SK-N-MC (cell line): ENCODE results near the gene SPAG6.

Experiments
- EZH2 ChIP-seq: fragments of 200-600 bp; sonication (generic); IDR thresholded peaks from one replicate; pipeline ENCODE4 v1.6.1; 2017; ENCODE audit warnings: antibody characterized with exemption
- FOXP2 ChIP-seq: optimal IDR thresholded peaks from 2 replicates; pipeline ENCODE3; 2011; ENCODE audit warnings: mild to moderate bottlenecking, moderate library complexity; ENCODE audit not compliant: insufficient read depth; ENCODE audit errors: extremely low read length, control extremely low read depth
- POLR2AphosphoS5 ChIP-seq: IDR thresholded peaks from 2 replicates; pipeline ENCODE4 v1.6.1; 2012; ENCODE audit warnings: mild to moderate bottlenecking, low read depth, low read length, borderline replicate concordance

- TF ChIP-seq EZH2 (no peak), POLR2AphosphoS5 (no peak), FOXP2 (no peak)
Measured at GRCh38 chr10:22415072-22415471, 69.8 kb downstream of the SPAG6 start.
